MM.1S (cell line): Measurements from ENCODE around the gene RMND5A.

Experiments
- EZH2phosphoT487 ChIP-seq: fragments of 300-600 bp; sonication (generic); IDR thresholded peaks from 2 replicates; pipeline ENCODE4 v1.6.1; 2018; ENCODE audit warnings: antibody characterized with exemption, low read length
- TF ChIP-seq, protein P1 (sequence below): fragments of 300-600 bp; sonication (generic); IDR thresholded peaks from 2 replicates; pipeline ENCODE4 v1.5.1; 2016; ENCODE audit warnings: antibody characterized with exemption, low read length, mixed read lengths

DNA sequence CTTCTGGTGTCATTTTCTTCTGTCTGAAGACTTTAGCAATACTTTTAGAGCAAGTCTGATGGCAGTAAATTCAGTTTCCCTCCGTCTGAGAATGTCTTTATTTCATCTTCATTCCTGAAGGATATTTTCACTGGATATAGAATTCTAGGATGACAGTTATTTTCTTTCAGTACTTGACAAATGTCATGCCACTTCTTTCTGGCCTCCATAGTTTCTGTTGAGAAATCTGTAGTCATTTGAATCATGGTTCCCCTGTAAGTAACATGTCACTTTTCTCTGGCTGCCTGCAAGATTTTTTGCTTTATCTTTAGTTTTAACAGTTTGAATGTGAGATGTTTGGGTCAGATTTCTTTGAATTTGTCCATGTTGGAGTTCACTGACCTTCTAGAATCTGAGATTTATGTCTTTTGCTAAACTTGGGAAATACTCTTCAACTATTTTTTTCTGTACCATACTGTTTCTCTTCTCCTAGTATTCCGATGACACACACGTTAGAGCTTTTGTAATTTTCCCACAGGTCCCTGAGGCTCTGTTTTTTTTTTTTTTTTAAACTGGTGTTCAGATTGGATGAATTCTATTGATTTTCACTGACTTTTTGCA, 30.2 kb downstream of the RMND5A start:
- TF ChIP-seq EZH2phosphoT487 = no peak
- TF ChIP-seq, protein P1, sequence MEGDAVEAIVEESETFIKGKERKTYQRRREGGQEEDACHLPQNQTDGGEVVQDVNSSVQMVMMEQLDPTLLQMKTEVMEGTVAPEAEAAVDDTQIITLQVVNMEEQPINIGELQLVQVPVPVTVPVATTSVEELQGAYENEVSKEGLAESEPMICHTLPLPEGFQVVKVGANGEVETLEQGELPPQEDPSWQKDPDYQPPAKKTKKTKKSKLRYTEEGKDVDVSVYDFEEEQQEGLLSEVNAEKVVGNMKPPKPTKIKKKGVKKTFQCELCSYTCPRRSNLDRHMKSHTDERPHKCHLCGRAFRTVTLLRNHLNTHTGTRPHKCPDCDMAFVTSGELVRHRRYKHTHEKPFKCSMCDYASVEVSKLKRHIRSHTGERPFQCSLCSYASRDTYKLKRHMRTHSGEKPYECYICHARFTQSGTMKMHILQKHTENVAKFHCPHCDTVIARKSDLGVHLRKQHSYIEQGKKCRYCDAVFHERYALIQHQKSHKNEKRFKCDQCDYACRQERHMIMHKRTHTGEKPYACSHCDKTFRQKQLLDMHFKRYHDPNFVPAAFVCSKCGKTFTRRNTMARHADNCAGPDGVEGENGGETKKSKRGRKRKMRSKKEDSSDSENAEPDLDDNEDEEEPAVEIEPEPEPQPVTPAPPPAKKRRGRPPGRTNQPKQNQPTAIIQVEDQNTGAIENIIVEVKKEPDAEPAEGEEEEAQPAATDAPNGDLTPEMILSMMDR = no peak
